SJCRH30 (cell line): ENCODE measurements around the gene IFNAR2. TPM values are rescaled to one million over a fixed set of nuclear protein-coding genes. Genes with fewer than 3 reads are reported as not detected.

Experiments
- total RNA-seq: library from RNA; depleted of rRNA; stranded (reverse); fragments of >200 nt; shearing (Covaris generic); gene quantifications from 2 replicates; pipeline ENCODE4 v1.2.3, GENCODE V29; 2014; rRNA removed

Gene IFNAR2
- total RNA-seq, 1 experiment from 2014 or later, result 17.7 TPM

Other genes with a start within 250 kb of the IFNAR2 start
- 15.9 and 17.2 TPM in 2 replicates for gene OLIG2, start 204.0 kb upstream of the IFNAR2 start, total RNA-seq
- 2.9 and 3.3 TPM in 2 replicates for gene OLIG1, start 159.8 kb upstream of the IFNAR2 start, total RNA-seq
- 7.0 and 8.8 TPM in 2 replicates for gene IL10RB, start 36.4 kb downstream of the IFNAR2 start, total RNA-seq
- gene IFNAR1, start 95.0 kb downstream of the IFNAR2 start, total RNA-seq, result 25.9 and 30.1 TPM in 2 replicates
- gene IFNGR2, start 173.5 kb downstream of the IFNAR2 start, total RNA-seq, result 67.1 and 71.6 TPM in 2 replicates